Ectodermal cell (in vitro differentiated cells): ENCODE results near the gene IARS2.
A peak's percentile ranks its signal among the peaks of the same experiment; 100 is the strongest.
"Not testable (repeated sequence)": the region's sequence is repeated elsewhere in the genome, so short reads cannot be mapped to it uniquely, and the experiment has no call there.

Source experiments
- H3K27ac ChIP-seq: 2 replicates; pipeline ENCODE4 v1.7.0; 2013; ENCODE audit warnings: mild to moderate bottlenecking, low read depth, low read length; ENCODE audit not compliant: insufficient read depth, poor library complexity, severe bottlenecking
- H3K27me3 ChIP-seq: 2 replicates; pipeline ENCODE4 v1.7.0; 2013; ENCODE audit warnings: mild to moderate bottlenecking, low read length; ENCODE audit not compliant: insufficient read depth, control insufficient read depth, poor library complexity, severe bottlenecking
- H3K36me3 ChIP-seq: one replicate; pipeline ENCODE4 v1.7.0; 2013; ENCODE audit warnings: low read length; ENCODE audit not compliant: control insufficient read depth, insufficient read depth
- H3K4me1 ChIP-seq: one replicate; pipeline ENCODE4 v1.7.0; 2013; ENCODE audit warnings: low read length; ENCODE audit not compliant: control insufficient read depth, insufficient read depth
- H3K4me3 ChIP-seq: 2 replicates; pipeline ENCODE4 v1.7.0; 2013; ENCODE audit warnings: low read depth, low read length, control low read depth; ENCODE audit not compliant: insufficient read depth
- H3K9me3 ChIP-seq: 2 replicates; pipeline ENCODE4 v1.7.0; 2013; ENCODE audit warnings: mild to moderate bottlenecking, low read length, moderate library complexity; ENCODE audit not compliant: control insufficient read depth
- WGBS, 2 experiments: methylation state at CpG; one replicate each; pipeline ENCODE4 v1.1.7; 2013; ENCODE audit warnings: missing lambda C conversion rate in 2 of 2; 5-methylcytosine and 5-hydroxymethylcytosine counted together

IARS2 gene

DNA sequence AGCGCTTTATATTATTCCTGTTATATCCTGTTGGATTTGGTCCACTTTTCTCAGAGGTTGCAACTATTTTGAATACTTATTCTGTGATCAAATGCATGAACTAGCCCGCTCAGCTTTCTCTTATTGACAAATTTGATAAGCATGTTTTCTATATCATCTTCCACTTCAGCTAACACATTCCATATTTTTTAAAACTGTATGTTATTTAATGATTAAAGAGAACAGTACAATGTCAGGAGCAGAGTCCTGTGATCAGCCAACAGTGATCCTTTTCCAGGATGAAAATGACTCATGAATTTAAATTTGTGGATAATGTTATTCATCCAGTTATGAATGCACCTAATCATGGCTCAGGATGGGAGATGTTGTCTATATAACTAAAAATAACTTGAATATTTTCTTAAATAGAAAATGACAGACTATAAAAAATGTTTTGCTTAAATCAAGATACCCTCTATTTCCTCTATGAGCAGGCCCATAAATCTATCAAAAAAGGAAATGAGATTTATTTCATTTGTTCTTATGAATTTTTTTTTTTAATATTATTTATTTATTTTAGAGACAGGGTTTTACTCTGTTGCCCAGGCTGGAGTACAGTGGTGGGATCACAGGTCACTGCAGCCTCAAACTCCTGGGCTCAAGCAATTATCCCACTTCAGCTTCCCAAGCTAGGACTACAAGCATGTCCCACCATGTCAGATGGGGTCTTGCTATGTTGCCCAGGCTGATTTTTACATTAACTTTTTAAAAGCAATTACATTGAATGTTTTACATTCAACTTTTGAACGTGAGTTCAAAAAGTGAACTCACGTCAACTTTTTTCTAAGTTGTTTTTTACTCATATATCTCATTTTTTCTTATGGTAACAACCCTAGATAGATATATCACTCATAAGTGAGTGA, 16.8 kb upstream of the IARS2 start:
- H3K36me3 ChIP-seq = peaks cover 4% of the 10 kb centered on the region
- no peak overlapping the region for H3K27ac ChIP-seq
- WGBS, 2 experiments = 93 to 97% methylated on average over 4 of the region's 4 CpGs
- H3K4me1 ChIP-seq = no peaks in the 10 kb centered on the region
- no peak overlapping the region for H3K4me3 ChIP-seq
- H3K27me3 ChIP-seq = no peaks in the 10 kb centered on the region
- no peaks in the 10 kb centered on the region for H3K9me3 ChIP-seq

DNA sequence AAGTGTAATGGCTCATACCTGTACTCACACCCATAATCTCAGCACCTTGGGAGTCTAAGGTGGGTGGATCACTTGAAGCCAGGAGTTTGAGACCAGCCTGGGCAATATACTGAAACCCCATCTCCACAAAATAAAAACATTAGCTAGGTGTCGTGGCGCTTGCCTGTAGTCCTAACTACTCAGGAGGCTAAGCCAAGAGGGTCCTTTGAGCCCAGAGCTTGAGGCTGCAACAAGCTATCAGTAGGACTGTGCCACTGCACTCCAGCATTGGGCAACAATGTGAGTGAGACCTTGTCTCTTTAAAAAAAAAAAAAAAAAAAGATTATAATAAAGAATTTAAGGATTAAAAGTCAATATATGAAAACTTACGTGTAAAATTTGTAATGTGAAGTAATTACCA, 16.0 kb upstream of the IARS2 start:
- WGBS, 2 experiments = 92 to 96% methylated on average over 2 of the region's 3 CpGs
- Histone ChIP-seq H3K9me3 (no peaks in the 10 kb centered on the region), H3K4me3 (no peak overlapping the region), H3K27me3 (no peaks in the 10 kb centered on the region), H3K4me1 (no peaks in the 10 kb centered on the region), H3K36me3 (peaks cover 4% of the 10 kb centered on the region), H3K27ac (no peak overlapping the region)

DNA sequence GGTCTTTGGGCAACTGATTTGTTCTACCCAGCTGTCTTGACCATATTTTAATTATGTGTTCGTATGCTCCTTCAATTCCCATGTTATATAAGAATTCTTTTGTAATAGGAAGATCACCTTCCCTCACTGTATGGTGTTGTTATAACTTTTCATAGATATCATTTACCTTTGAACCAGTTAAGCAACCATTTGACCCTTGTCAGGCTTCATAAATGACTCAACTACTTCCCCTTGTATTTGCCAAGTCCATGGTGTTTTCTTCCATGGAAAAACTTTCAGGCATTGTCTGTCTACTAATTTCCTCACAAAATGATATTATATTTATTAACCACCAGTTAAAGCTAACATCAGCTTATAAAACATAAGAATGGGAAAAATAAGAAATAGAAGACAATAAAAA, 9.5 kb upstream of the IARS2 start:
- H3K27me3 ChIP-seq = no peaks in the 10 kb centered on the region
- H3K4me3 ChIP-seq = no peak overlapping the region
- H3K36me3 ChIP-seq = no peaks in the 10 kb centered on the region
- H3K9me3 ChIP-seq = no peaks in the 10 kb centered on the region
- no peaks in the 10 kb centered on the region for H3K4me1 ChIP-seq
- H3K27ac ChIP-seq = no peak overlapping the region
- WGBS, 2 experiments = no CpG with 5 or more reads among the region's 1 CpG

DNA sequence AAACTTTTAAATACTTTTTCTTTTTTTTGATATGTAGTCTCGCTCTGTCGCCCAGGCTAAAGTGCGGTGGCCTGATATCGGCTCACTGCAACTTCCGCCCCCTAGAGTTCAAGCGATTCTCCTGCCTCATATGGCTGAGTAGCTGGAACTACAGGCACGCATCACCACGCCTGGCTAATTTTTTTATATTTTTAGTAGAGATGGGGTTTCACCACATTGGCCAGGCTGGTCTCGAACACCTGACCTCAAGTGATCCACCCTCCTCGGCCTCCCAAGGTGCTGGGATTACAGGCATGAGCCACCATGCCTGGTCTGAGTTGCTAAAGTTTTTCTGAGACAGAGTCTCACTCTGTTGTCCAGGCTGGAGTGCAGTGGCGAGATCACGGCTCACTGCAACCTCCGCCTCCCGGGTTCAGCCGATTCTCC, 7.7 kb upstream of the IARS2 start:
- 84 to 88% methylated on average over 15 of the region's 15 CpGs for WGBS, 2 experiments
- not testable (repeated sequence) for H3K27ac ChIP-seq

DNA sequence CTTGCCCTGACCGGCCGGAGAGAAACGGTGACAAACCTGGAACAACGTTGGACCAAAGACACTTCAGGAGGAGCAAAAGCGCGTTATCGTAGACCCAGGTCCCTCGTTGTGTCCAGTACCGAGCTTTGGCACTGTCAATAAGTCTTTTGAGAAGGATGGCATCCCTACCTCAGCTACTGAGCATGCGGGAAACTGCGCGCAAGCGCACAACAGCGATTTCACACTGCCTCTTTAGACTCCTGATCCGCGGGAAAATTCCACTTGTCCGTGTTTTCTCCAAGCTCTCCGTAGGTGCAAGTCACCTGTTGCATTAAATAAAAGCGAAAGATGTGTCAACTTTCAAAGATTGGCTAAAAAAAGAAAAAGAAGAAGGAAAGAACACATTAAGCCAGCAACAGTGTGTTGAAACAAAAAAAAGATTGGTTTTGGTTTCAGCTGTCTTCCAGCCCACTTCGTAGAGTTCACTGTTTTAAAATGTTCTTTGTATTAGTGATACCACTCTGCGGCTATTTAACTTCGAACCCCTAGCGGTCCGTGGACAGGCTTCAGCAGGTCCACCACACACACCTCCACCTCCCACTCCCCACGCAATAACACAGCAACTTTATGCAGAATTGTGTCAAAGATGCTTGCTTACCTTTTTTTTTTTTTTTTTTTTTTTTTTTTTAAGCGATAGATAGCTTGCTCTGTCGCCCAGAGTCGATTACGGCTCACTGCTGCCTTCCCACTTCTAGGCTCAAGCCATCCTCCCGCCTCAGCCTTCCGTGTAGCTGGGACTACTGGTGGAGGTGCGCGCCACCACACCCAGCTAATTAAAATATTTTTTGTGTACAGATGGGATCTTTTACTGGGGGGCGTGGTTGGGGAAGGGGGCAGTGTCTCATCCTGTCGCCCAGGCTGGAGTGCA, 4.0 kb upstream of the IARS2 start, which contains the start of gene BPNT1:
TSS of gene BPNT1 (minus strand) at position 139 of the 907 bp plus-strand sequence. CDS start 9,942 bp downstream, outside the sequence.
- H3K27ac ChIP-seq = no peak within 1 kb of the TSS
- no peaks in the 10 kb centered on the region for H3K4me1 ChIP-seq
- no peaks in the 10 kb centered on the region for H3K9me3 ChIP-seq
- 8 to 14% methylated on average over 32 to 35 of the region's 35 CpGs for WGBS, 2 experiments
- no peaks in the 10 kb centered on the region for H3K36me3 ChIP-seq
- no peaks in the 10 kb centered on the region for H3K27me3 ChIP-seq
- H3K4me3 ChIP-seq = peak within 1 kb of the TSS; percentile 65

More for the DNA sequence above, 7.7 kb upstream of the IARS2 start:
- H3K4me1 ChIP-seq, H3K4me3 ChIP-seq, H3K36me3 ChIP-seq, H3K9me3 ChIP-seq, H3K27me3 ChIP-seq: not testable (repeated sequence)

DNA sequence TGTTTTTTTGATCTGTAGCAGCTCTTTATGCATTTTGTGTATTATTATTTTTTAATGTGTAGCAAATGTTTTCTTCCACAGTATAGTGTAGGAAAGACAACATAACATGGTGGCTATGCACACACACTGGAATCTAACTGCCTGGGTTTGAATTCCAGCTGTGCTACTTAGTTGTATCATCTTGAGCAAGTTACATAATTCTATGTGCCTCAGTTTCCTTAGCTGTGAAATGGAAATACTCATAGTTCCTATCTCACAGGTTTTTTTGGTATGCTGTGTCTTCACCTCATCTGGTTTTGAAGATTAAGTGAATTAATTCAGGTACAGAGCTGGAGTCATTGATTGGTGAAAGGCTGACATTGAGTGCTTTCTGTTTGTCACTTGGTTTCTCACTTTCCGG, 1.2 kb upstream of the IARS2 start:
- Histone ChIP-seq H3K4me3 (no peak overlapping the region), H3K36me3 (peaks cover 5% of the 10 kb centered on the region), H3K4me1 (no peaks in the 10 kb centered on the region), H3K27ac (no peak overlapping the region), H3K27me3 (no peaks in the 10 kb centered on the region), H3K9me3 (no peaks in the 10 kb centered on the region)
- WGBS, 2 experiments = 86% methylated on average over 1 of the region's 1 CpG; no CpG with 5 or more reads in 1 of the 2 experiments

DNA sequence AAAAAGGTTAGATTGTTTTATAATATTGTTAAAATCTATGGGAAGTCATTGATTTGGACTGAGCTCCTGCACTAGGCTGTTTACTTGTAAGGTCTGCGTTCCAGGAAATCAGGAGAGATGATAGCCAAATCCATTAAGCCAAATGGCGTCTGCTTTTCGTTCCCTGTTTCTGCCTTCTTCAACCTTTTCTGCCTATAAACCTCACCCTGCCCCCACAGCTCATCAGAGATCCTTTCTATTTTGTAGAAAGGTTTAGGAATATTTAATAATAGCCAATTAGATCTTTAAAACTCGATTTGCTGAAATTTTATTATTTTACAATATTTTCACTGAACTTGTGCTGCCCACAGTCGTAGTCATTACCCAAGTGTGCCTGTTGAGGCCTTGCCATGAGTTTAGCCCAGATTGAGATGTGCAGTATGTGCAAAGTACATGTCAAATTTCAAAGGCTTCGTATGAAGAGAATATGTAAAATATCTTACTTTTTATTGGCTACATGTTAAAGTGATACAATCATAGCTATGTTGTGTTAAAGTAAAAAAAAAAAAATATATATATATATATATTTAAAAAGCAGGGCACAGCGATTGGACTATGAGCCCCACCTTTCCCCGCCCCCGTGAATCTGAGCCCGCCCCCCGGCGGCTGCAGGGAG, 444 bp upstream of the IARS2 start:
- WGBS, 2 experiments = 36 to 37% methylated on average over 10 to 11 of the region's 12 CpGs
- H3K9me3 ChIP-seq = no peaks in the 10 kb centered on the region
- peak overlapping the region; percentile 97 for H3K4me3 ChIP-seq
- no peaks in the 10 kb centered on the region for H3K4me1 ChIP-seq
- H3K27ac ChIP-seq = no peak overlapping the region
- H3K27me3 ChIP-seq = no peaks in the 10 kb centered on the region
- H3K36me3 ChIP-seq = peaks cover 9% of the 10 kb centered on the region

DNA sequence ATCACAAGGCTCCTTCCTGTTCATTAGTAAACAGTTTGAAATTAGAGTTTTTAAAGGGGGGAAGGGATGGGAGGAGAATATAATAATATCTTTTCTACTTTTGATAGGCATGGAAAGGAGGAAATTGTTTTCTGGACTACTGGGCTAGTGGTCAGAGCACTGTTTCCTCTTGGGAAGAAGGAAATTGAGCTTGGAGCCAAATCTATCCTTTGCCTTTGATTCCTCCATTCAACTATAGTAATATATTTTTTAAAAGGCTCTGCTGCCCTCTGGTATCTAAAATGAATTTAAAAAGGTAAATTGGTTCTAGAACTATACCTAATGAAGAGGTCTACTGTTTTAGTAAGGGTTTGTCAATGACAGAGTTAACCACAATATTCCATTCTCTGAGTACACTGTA, 5.9 kb downstream of the IARS2 start:
- Histone ChIP-seq H3K4me1 (no peaks in the 10 kb centered on the region), H3K27ac (no peak overlapping the region), H3K27me3 (no peaks in the 10 kb centered on the region), H3K36me3 (peaks cover 9% of the 10 kb centered on the region), H3K4me3 (no peak overlapping the region), H3K9me3 (no peaks in the 10 kb centered on the region)

DNA sequence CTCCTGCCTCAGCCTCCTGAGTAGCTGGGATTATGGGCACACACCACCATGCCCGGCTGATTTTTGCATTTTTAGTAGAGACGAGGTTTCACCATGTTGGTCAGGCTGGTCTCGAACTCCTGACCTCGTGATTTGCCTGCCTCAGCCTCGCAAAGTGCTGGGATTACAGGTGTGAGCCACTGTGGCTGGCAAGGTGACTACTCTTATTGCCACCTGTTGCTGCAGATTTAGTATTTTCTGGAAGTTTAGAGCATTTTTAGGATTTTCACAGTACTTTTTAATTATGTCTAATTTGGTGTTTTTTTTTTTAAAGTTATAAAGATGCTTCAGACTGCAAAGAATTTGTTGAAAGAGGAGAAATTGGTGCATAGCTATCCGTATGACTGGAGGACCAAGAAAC, 16.5 kb downstream of the IARS2 start:
- H3K4me3 ChIP-seq, H3K9me3 ChIP-seq, H3K27ac ChIP-seq, H3K27me3 ChIP-seq, H3K4me1 ChIP-seq: not testable (repeated sequence)
- 92 to 93% methylated on average over 6 of the region's 6 CpGs for WGBS, 2 experiments
- H3K36me3 ChIP-seq = peaks cover 40% of the 10 kb centered on the region

DNA sequence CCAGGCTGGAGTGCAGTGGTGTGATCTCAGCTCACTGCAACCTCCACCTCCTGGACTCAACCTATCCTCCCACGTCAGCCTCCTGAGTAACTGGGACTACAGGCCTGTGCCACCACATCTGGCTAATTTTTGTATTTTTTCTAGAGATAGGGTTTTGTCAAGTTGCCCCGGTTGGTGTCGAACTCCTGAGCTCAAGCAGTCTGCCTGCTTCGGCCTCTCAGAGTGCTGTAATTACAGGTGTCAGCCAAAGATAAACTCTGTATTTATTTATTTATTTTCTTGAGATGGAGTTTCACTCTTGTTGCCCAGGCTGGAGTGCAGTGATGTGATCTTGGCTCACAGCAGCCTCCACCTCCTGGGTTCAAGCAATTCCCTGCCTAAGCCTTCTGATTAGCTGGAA, 18.7 kb downstream of the IARS2 start:
- not testable (repeated sequence) for H3K27ac ChIP-seq, H3K4me3 ChIP-seq, H3K9me3 ChIP-seq, H3K27me3 ChIP-seq, H3K4me1 ChIP-seq
- WGBS, 2 experiments = 91 to 96% methylated on average over 4 of the region's 4 CpGs
- H3K36me3 ChIP-seq = peaks cover 32% of the 10 kb centered on the region
